HepG2 (cell line): Measurements from ENCODE around the gene TOMM6. TPM values are rescaled to one million over a fixed set of nuclear protein-coding genes. Genes with fewer than 3 reads are reported as not detected.

Source experiments
- ATAC-seq: fragments of 200-7000 bp; cut with Tn5 transposase; 3 replicates; pipeline ENCODE4 v1.9.1; 2020; ENCODE audit warnings: mild to moderate bottlenecking, moderate library complexity
- Bru-seq: library from RNA; stranded (reverse); fragments of 400-500 nt; gene quantifications from one replicate; lab custom pipeline; 2021; lab: Mats Ljungman, UMichigan
- BruChase-seq, 2 experiments: library from RNA; stranded (reverse); fragments of 400-500 nt; gene quantifications; one replicate each; lab custom pipeline; 2021; lab: Mats Ljungman, UMichigan
- BruUV-seq: library from RNA; stranded (reverse); fragments of 400-500 nt; replicated peaks from 2 replicates; lab custom pipeline; 2021; lab: Mats Ljungman, UMichigan
- CTCF ChIA-PET: fragments of 300-600 bp; formaldehyde crosslinking; extraction: SDS; loops from one replicate; lab custom pipeline; 2021; ENCODE audit warnings: low total read pairs, inconsistent platforms, low intra/inter-chr PET ratio; lab: Yijun Ruan, JAX
- POLR2A ChIA-PET: fragments of 350-600 bp; sonication (Branson Sonifier 250); formaldehyde crosslinking; loops from one replicate; lab custom pipeline; 2020; ENCODE audit warnings: antibody characterized with exemption, inconsistent platforms; lab: Yijun Ruan, JAX
- DNase-seq: peaks from one replicate; pipeline ENCODE4 v3.0.0-alpha.2; 2015; ENCODE audit warnings: low spot score
- FAIRE-seq: peaks from 3 replicates; lab custom pipeline; 2011; peaks lifted over from hg19 to GRCh38; lab: Jason Lieb, UNC
- H2AFZ ChIP-seq: one replicate; pipeline ENCODE4 v1.6.1; 2011; ENCODE audit warnings: low read length, inconsistent platforms
- H3K27ac ChIP-seq: fragments of 300-600 bp; 3 replicates; pipeline ENCODE4 v1.8.0; 2011; ENCODE audit warnings: mixed run types, mild to moderate bottlenecking, mixed read lengths, low read length, inconsistent platforms; ENCODE audit not compliant: insufficient read depth; ENCODE audit errors: extremely low read length
- H3K27me3 ChIP-seq, 2 experiments: fragments of 200-600 bp in 1 of 2; 2 replicates in 1 of 2; 3 replicates in 1 of 2; pipeline versions ENCODE4 v1.6.0 to v1.8.0; 2011; ENCODE audit warnings: low read length in 2 of 2, mild to moderate bottlenecking in 2 of 2, moderate library complexity in 2 of 2, inconsistent platforms in 1 of 2; ENCODE audit not compliant: insufficient read depth in 2 of 2, control insufficient read depth in 1 of 2
- H3K36me3 ChIP-seq, 2 experiments: fragments of 200-600 bp in 1 of 2; replicated peaks in 1 of 2; 2 replicates in 1 of 2; 3 replicates in 1 of 2; pipeline versions ENCODE4 v1.5.1 to v1.8.0; 2011; ENCODE audit warnings: low read length in 2 of 2, inconsistent platforms in 1 of 2; ENCODE audit not compliant: insufficient read depth in 2 of 2, control insufficient read depth in 1 of 2
- H3K4me1 ChIP-seq: 2 replicates; pipeline ENCODE4 v1.5.1; 2012; ENCODE audit warnings: low read length, inconsistent platforms; ENCODE audit not compliant: insufficient read depth
- H3K4me2 ChIP-seq: 2 replicates; pipeline ENCODE4 v1.6.0; 2011; ENCODE audit warnings: low read depth, low read length, inconsistent platforms
- H3K4me3 ChIP-seq, 3 experiments: fragments of 200-600 bp in 1 of 3; sonication (generic), shearing (Covaris generic) in 1 of 3; replicated peaks in 1 of 3; 2 replicates each; pipeline ENCODE4 v1.5.1; 2011 to 2016; ENCODE audit warnings: low read length in 3 of 3, inconsistent platforms in 2 of 3, low read depth in 2 of 3, mild to moderate bottlenecking in 2 of 3, control low read depth in 1 of 3, mixed read lengths in 1 of 3; ENCODE audit not compliant: insufficient read depth in 1 of 3
- H3K79me2 ChIP-seq: one replicate; pipeline ENCODE4 v1.6.1; 2011; ENCODE audit warnings: low read length, inconsistent platforms; ENCODE audit not compliant: insufficient read depth
- H3K9ac ChIP-seq: 2 replicates; pipeline ENCODE4 v1.6.0; 2011; ENCODE audit warnings: mild to moderate bottlenecking, low read depth, low read length, inconsistent platforms; ENCODE audit not compliant: insufficient read depth
- H3K9me3 ChIP-seq: 2 replicates; pipeline ENCODE4 v1.5.1; 2012; ENCODE audit warnings: mild to moderate bottlenecking, low read length
- H4K20me1 ChIP-seq: 2 replicates; pipeline ENCODE4 v1.6.0; 2011; ENCODE audit warnings: inconsistent platforms, mild to moderate bottlenecking, low read length, moderate library complexity; ENCODE audit not compliant: insufficient read depth
- ATF1 ChIP-seq: IDR thresholded peaks from 2 replicates; pipeline ENCODE4 v1.6.1; 2016; ENCODE audit warnings: mild to moderate bottlenecking, control low read depth
- DR1 ChIP-seq: sonication (generic); formaldehyde crosslinking; IDR thresholded peaks from 2 replicates; pipeline ENCODE4 v1.8.0; 2021; ENCODE audit warnings: mild to moderate bottlenecking, missing genetic modification reagents, inconsistent platforms
- GABPA ChIP-seq, 2 experiments: IDR thresholded peaks; 2 replicates each; pipeline ENCODE4 v1.6.1; 2011 to 2016; ENCODE audit warnings: low read depth in 2 of 2, low read length in 1 of 2, missing biosample characterization in 1 of 2, missing genetic modification characterization in 1 of 2
- MAX ChIP-seq: IDR thresholded peaks from 2 replicates; pipeline ENCODE4 v1.6.1; 2012; ENCODE audit warnings: inconsistent platforms
- MLX ChIP-seq: IDR thresholded peaks from 2 replicates; pipeline ENCODE4 v1.6.1; 2016
- ZBTB21 ChIP-seq: sonication (generic); formaldehyde crosslinking; IDR thresholded peaks from 2 replicates; pipeline ENCODE4 v1.4.0; 2020; ENCODE audit warnings: missing genetic modification reagents
- ZKSCAN8 ChIP-seq: IDR thresholded peaks from 2 replicates; pipeline ENCODE4 v1.6.1; 2016; ENCODE audit warnings: borderline replicate concordance, missing genetic modification reagents, missing compliant biosample characterization
- ZMYM2 ChIP-seq: sonication (generic); formaldehyde crosslinking; IDR thresholded peaks from 2 replicates; pipeline ENCODE4 v1.8.0; 2022; ENCODE audit warnings: mild to moderate bottlenecking, missing genetic modification reagents
- ZNF574 ChIP-seq: sonication (generic); formaldehyde crosslinking; IDR thresholded peaks from 2 replicates; pipeline ENCODE4 v1.4.0; 2020; ENCODE audit warnings: missing genetic modification reagents
- WGBS: methylation state at CpG from one replicate; pipeline ENCODE4 v1.1.6; 2017; ENCODE audit warnings: low lambda C conversion rate; 5-methylcytosine and 5-hydroxymethylcytosine counted together
- in situ Hi-C: cut with HindIII; loops from 2 replicates; pipeline ENCODE4 v1.10.0; 2017; ENCODE audit warnings: low pct_unique_long_range_greater_than_20kb; ENCODE audit not compliant: extremely low pct_ligation_motif_present
- intact Hi-C: fragments of 100-400 bp; cut with micrococcal nuclease; formaldehyde crosslinking; loops from one replicate; pipeline ENCODE4 v1.10.0; 2022; ENCODE audit not compliant: unreplicated experiment
- long read RNA-seq, 2 experiments: library from RNA in 1 of 2; library from polyadenylated mRNA in 1 of 2; stranded (forward) in 1 of 2; unstranded in 1 of 2; transcript quantifications; one replicate each; pipeline ENCODE4 v2.0.0, GENCODE V29; 2019 to 2022
- polyA minus RNA-seq, 3 experiments: library from RNA; depleted of rRNA, polyadenylated mRNA; stranded (reverse); fragments of >200 nt; gene quantifications; 2 replicates each; pipeline ENCODE4 v1.2.3, GENCODE V29; 2011; ENCODE audit warnings: low replicate concordance in 1 of 3
- polyA plus RNA-seq, 8 experiments: library from polyadenylated mRNA; depleted of rRNA in 3 of 8; stranded (reverse) in 7 of 8; unstranded in 1 of 8; fragments of >200 nt; fragmentation: Illumina TruSeq in 4 of 8; extraction: Trizol in 4 of 8; gene quantifications; 2 replicates each; pipeline versions ENCODE4 v1.2.1 to v1.2.3, GENCODE V29; 2011 to 2016; ENCODE audit warnings: low read depth in 4 of 8, missing spikeins in 1 of 8, mixed read lengths in 1 of 8; ENCODE audit not compliant: insufficient read depth in 1 of 8
- total RNA-seq, 5 experiments: library from RNA; depleted of rRNA; stranded (reverse); fragments of >200 nt; fragmentation: Illumina TruSeq; extraction: Trizol; gene quantifications; 2 replicates each; pipeline ENCODE4 v1.2.3, GENCODE V29; 2016; ENCODE audit warnings: low read depth in 1 of 5
- TF ChIP-seq, protein P1 (sequence below): sonication (generic); formaldehyde crosslinking; IDR thresholded peaks from 2 replicates; pipeline ENCODE4 v1.4.0; 2020; ENCODE audit warnings: missing genetic modification reagents

Gene TOMM6
- total RNA-seq (2016; rRNA removed; fragmentation: Illumina TruSeq; extraction: Trizol) (321 and 480 TPM in 2 replicates), polyA plus RNA-seq (2011; rRNA removed) (253 and 320 TPM in 2 replicates), polyA minus RNA-seq (2011; rRNA and poly(A)+ RNA removed; ENCODE audit: low replicate concordance) (74.4 and 157 TPM in 2 replicates), Bru-seq, nascent RNA (percentile 98 among the genes with signal in this experiment), BruChase-seq, experiment 1, labeled RNA remaining after a 6-hour chase (percentile 99 among the genes with signal in this experiment), BruChase-seq, experiment 2, labeled RNA remaining after a 2-hour chase (percentile 98 among the genes with signal in this experiment)
- total RNA-seq (2016; cell fraction: cytosol; rRNA removed; fragmentation: Illumina TruSeq; extraction: Trizol; ENCODE audit: low read depth), result 182 and 204 TPM in 2 replicates
- total RNA-seq (2016; cell fraction: insoluble cytoplasmic fraction; rRNA removed; fragmentation: Illumina TruSeq; extraction: Trizol), result 330 and 503 TPM in 2 replicates
- total RNA-seq (2016; cell fraction: membrane; rRNA removed; fragmentation: Illumina TruSeq; extraction: Trizol), result 320 and 325 TPM in 2 replicates
- total RNA-seq (2016; cell fraction: nucleus; rRNA removed; fragmentation: Illumina TruSeq; extraction: Trizol), result 122 and 129 TPM in 2 replicates
- 433 and 522 TPM in 2 replicates for polyA plus RNA-seq (2011; cell fraction: cytosol; rRNA removed)
- polyA plus RNA-seq (2011; cell fraction: nucleus; rRNA removed), result 91.8 and 123 TPM in 2 replicates
- 249 and 333 TPM in 2 replicates for polyA plus RNA-seq (2012)
- 294 and 323 TPM in 2 replicates for polyA plus RNA-seq (2016; cell fraction: cytosol; fragmentation: Illumina TruSeq; extraction: Trizol; ENCODE audit: low read depth)
- polyA plus RNA-seq (2016; cell fraction: insoluble cytoplasmic fraction; fragmentation: Illumina TruSeq; extraction: Trizol; ENCODE audit: low read depth), result 735 and 804 TPM in 2 replicates
- polyA plus RNA-seq (2016; cell fraction: membrane; fragmentation: Illumina TruSeq; extraction: Trizol; ENCODE audit: low read depth), result 428 and 438 TPM in 2 replicates
- 298 and 310 TPM in 2 replicates for polyA plus RNA-seq (2016; cell fraction: nucleus; fragmentation: Illumina TruSeq; extraction: Trizol; ENCODE audit: insufficient read depth, low read depth)
- 41.7 and 56.4 TPM in 2 replicates for polyA minus RNA-seq (2011; cell fraction: cytosol; rRNA and poly(A)+ RNA removed)
- polyA minus RNA-seq (2011; cell fraction: nucleus; rRNA and poly(A)+ RNA removed), result 32.9 and 43.8 TPM in 2 replicates
- long read RNA-seq, experiment 1, transcript TOMM6-201 (3 exons, 595 nt), result major isoform, 169 of 218 reads
- long read RNA-seq, experiment 1, transcript TOMM6-202 (3 exons, 637 nt), result minor isoform, 48 of 218 reads
- long read RNA-seq, experiment 1, partial matches to known transcripts, result 0 of 218 reads
- long read RNA-seq, experiment 1, other reads (novel, unspliced or antisense), result 1 of 218 reads
- long read RNA-seq, experiment 2, transcript TOMM6-202 (3 exons, 637 nt), result minor isoform, 57 of 221 reads
- long read RNA-seq, experiment 2, transcript TOMM6-201 (3 exons, 595 nt), result major isoform, 164 of 221 reads
- long read RNA-seq, experiment 2, partial matches to known transcripts, result 0 of 221 reads
- long read RNA-seq, experiment 2, other reads (novel, unspliced or antisense), result 0 of 221 reads

DNA sequence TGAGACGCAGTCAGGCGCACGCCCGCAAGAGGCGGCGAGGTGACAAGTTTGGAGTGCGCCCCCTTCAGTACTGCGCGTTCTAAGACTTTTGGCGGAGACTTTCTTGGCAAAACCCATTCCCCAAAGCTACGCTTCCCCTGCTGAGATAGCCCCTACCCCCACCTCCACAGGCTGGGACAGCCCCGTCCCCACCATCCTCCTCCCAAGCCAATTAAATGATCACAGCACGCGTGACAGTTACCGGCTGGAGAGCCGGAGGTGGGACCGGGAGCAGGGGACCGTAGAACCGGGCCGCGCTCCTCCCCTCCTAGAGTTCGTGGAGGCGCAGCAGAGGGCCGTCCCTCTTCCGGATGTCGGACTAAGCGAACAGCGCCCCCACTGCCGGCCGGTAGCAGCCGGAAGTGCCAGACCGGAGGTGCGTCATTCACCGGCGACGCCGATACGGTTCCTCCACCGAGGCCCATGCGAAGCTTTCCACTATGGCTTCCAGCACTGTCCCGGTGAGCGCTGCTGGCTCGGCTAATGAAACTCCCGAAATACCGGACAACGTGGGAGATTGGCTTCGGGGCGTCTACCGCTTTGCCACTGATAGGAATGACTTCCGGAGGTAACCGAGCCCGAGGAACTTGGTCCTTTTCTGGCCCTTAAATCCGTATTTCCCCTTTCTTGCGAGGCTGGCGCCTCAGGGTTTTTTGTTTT is at the start of gene TOMM6:
Gene TOMM6 (plus strand): TSS at position 476 of the 699 bp plus-strand sequence. CDS start 4 bp downstream, at position 480.
- Histone ChIP-seq H3K9me3 (no peaks in the 10 kb centered on the region), H3K27me3 (no peaks in the 10 kb centered on the region; a peak in 2 of 5 replicates), H3K27ac (peak within 1 kb of the TSS; percentile 94), H3K4me1 (peaks cover 27% of the 10 kb centered on the region), H3K4me3 (peak within 1 kb of the TSS; percentile 65 to 99 (median 99)), H3K9ac (peak within 1 kb of the TSS; percentile 99), H3K36me3 (peaks cover 10 to 32% of the 10 kb centered on the region in 2 experiments), H3K4me2 (peak within 1 kb of the TSS; percentile 97), H2AFZ (peak within 1 kb of the TSS; percentile 33), H3K79me2 (peaks cover 20% of the 10 kb centered on the region), H4K20me1 (no peaks in the 10 kb centered on the region)
- ATAC-seq, result peak; percentile 89
- CTCF ChIA-PET, result interaction anchor here (1.0 to 3.1 kb wide), 5 partner anchors 52 to 420 kb away, joined by 5 to 29 read pairs (median 17); partner anchors contain the start of genes BYSL, MED20 and TFEB
- DNase-seq, result peak; percentile 92
- intact Hi-C loops (loop anchor here (1.0 to 5.0 kb wide), 4 partner anchors 133 to 420 kb away; partner anchors contain the start of genes BYSL and MED20), in situ Hi-C loops (loop anchor here (5.0 to 25.0 kb wide), 3 partner anchors 135 to 425 kb away; partner anchors contain the start of genes BYSL, MED20 and MRPS10)
- WGBS, result 1% methylated on average over 49 of the region's 55 CpGs
- peak; percentile 92 for FAIRE-seq
- no TSS peak for BruUV-seq
- POLR2A ChIA-PET, result interaction anchor here (0.7 to 3.5 kb wide), 21 partner anchors 8 to 1092 kb away, joined by 3 to 60 read pairs (median 5); partner anchors contain the start of genes BYSL, FRS3, MED20 and PGC
- TF ChIP-seq, protein P1, sequence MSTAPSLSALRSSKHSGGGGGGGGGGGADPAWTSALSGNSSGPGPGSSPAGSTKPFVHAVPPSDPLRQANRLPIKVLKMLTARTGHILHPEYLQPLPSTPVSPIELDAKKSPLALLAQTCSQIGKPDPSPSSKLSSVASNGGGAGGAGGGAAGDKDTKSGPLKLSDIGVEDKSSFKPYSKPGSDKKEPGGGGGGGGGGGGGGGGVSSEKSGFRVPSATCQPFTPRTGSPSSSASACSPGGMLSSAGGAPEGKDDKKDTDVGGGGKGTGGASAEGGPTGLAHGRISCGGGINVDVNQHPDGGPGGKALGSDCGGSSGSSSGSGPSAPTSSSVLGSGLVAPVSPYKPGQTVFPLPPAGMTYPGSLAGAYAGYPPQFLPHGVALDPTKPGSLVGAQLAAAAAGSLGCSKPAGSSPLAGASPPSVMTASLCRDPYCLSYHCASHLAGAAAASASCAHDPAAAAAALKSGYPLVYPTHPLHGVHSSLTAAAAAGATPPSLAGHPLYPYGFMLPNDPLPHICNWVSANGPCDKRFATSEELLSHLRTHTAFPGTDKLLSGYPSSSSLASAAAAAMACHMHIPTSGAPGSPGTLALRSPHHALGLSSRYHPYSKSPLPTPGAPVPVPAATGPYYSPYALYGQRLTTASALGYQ (CRISPR knock-in tag), result peak; percentile 58; the same call in 1 of the 2 replicates
- TF ChIP-seq DR1 (CRISPR knock-in tag), result 0 out of 2 replicates have a peak, but pooled peaks have one; percentile 26
- TF ChIP-seq MLX (CRISPR knock-in tag), result no peak
- peak; percentile 77 for TF ChIP-seq ZKSCAN8 (CRISPR knock-in tag)
- TF ChIP-seq ATF1, result peak; percentile 98
- TF ChIP-seq MAX, result peak; percentile 90
- no peak for TF ChIP-seq GABPA (IDR thresholded peaks at IDR 0.05; ENCODE audit: low read depth, low read length)
- TF ChIP-seq GABPA (CRISPR knock-in tag; IDR thresholded peaks at IDR 0.05; ENCODE audit: low read depth), result peak; percentile 100
- peak; percentile 99 for TF ChIP-seq ZNF574 (CRISPR knock-in tag)
- TF ChIP-seq ZBTB21, result 0 out of 2 replicates have a peak, but pooled peaks have one; percentile 61
- no peak for TF ChIP-seq ZMYM2 (CRISPR knock-in tag)
